Esophagus muscularis mucosa (tissue), 4 donors: ENCODE results near the gene CD55. TPM values are rescaled to one million over a fixed set of nuclear protein-coding genes. Genes with fewer than 3 reads are reported as not detected.

Experiments used
- DNase-seq: peaks from one replicate; pipeline ENCODE4 v3.0.0-alpha.2; 2017; ENCODE audit errors: extremely low spot score
- H3K27ac ChIP-seq, 4 donors: fragments of 200-600 bp; sonication (generic); replicated peaks in 1 of 4; 1 replicate in 3 of 4; 2 replicates in 1 of 4; pipeline ENCODE4 v1.5.1; 2016 to 2019; ENCODE audit warnings: mild to moderate bottlenecking in 1 of 4
- H3K27me3 ChIP-seq, 4 donors: fragments of 200-600 bp; sonication (generic); one replicate each; pipeline versions ENCODE4 v1.5.1 to v1.6.0; 2016 to 2019
- H3K36me3 ChIP-seq, 4 donors: fragments of 200-600 bp; sonication (generic); one replicate each; pipeline ENCODE4 v1.5.1; 2016 to 2019
- H3K4me1 ChIP-seq, 4 donors: fragments of 200-600 bp; sonication (generic); one replicate each; pipeline ENCODE4 v1.5.1; 2016 to 2019
- H3K4me3 ChIP-seq, 4 donors: fragments of 200-600 bp; sonication (generic); 1 replicate in 2 of 4; 2 replicates in 2 of 4; pipeline ENCODE4 v1.5.1; 2016 to 2019; ENCODE audit warnings: mild to moderate bottlenecking in 4 of 4, moderate library complexity in 1 of 4
- H3K9me3 ChIP-seq, 4 donors: fragments of 200-600 bp; sonication (generic); 1 replicate in 3 of 4; 2 replicates in 1 of 4; pipeline ENCODE4 v1.5.1; 2016 to 2019
- EP300 ChIP-seq: sonication (generic); formaldehyde crosslinking; IDR thresholded peaks from one replicate; pipeline ENCODE4 v1.6.1; 2017; ENCODE audit warnings: antibody characterized with exemption
- POLR2A ChIP-seq: fragments of 450-650 bp; IDR thresholded peaks from one replicate; pipeline ENCODE4 v1.6.1; 2017; ENCODE audit warnings: antibody characterized with exemption, moderate library complexity, mild to moderate bottlenecking, low read depth
- POLR2AphosphoS5 ChIP-seq, 2 donors: sonication (generic); formaldehyde crosslinking; IDR thresholded peaks; one replicate each; pipeline ENCODE4 v1.6.1; 2017; ENCODE audit warnings: antibody characterized with exemption in 2 of 2
- WGBS: methylation state at CpG from one replicate; pipeline ENCODE4 v1.1.5; 2018; 5-methylcytosine and 5-hydroxymethylcytosine counted together
- intact Hi-C: fragments of 100-400 bp; cut with DNase I; formaldehyde crosslinking; loops from one replicate; pipeline ENCODE4 v1.15.1; 2023
- total RNA-seq, 4 donors: library from RNA; depleted of rRNA; stranded (reverse); fragments of >200 nt; gene quantifications; one replicate each; pipeline versions ENCODE4 v1.1.0 to v1.2.1, GENCODE V29; 2016
- TF ChIP-seq, protein P1 (sequence below), 3 experiments: fragments of 200-600 bp in 2 of 3; fragments of 450-650 bp in 1 of 3; sonication (generic) in 2 of 3; IDR thresholded peaks; one replicate each; pipeline ENCODE4 v1.5.1; 2017 to 2019; ENCODE audit warnings: antibody characterized with exemption in 3 of 3, mild to moderate bottlenecking in 2 of 3, moderate library complexity in 1 of 3

The CD55 gene
- total RNA-seq, 4 donors from 2014 or later, result 27.8 to 77.0 (median 47.4) TPM

GRCh38 chr1:207289756-207290155 lies 31.7 kb upstream of the CD55 start:
- Histone ChIP-seq H3K4me3 (no peak overlapping the region), H3K27ac (no peak overlapping the region), H3K4me1 (peaks cover 4 to 29% (median 24%) of the 10 kb centered on the region in 4 donors), H3K36me3 (no peaks in the 10 kb centered on the region), H3K27me3 (no peaks in the 10 kb centered on the region), H3K9me3 (no peaks in the 10 kb centered on the region)
- no peak for DNase-seq
- TF ChIP-seq POLR2AphosphoS5 (IDR thresholded peaks at IDR 0.05), result no peak
- intact Hi-C loops, result no loop called here

- Histone ChIP-seq H3K9me3 (no peaks in the 10 kb centered on the region), H3K27me3 (no peaks in the 10 kb centered on the region), H3K36me3 (no peaks in the 10 kb centered on the region), H3K27ac (no peak overlapping the region), H3K4me1 (peaks cover 4 to 21% (median 18%) of the 10 kb centered on the region in 4 donors), H3K4me3 (no peak overlapping the region)
- intact Hi-C loops, result no loop called here
- TF ChIP-seq POLR2A (no peak), EP300 (no peak), POLR2AphosphoS5 (IDR thresholded peaks at IDR 0.05) (no peak)
- TF ChIP-seq, protein P1, sequence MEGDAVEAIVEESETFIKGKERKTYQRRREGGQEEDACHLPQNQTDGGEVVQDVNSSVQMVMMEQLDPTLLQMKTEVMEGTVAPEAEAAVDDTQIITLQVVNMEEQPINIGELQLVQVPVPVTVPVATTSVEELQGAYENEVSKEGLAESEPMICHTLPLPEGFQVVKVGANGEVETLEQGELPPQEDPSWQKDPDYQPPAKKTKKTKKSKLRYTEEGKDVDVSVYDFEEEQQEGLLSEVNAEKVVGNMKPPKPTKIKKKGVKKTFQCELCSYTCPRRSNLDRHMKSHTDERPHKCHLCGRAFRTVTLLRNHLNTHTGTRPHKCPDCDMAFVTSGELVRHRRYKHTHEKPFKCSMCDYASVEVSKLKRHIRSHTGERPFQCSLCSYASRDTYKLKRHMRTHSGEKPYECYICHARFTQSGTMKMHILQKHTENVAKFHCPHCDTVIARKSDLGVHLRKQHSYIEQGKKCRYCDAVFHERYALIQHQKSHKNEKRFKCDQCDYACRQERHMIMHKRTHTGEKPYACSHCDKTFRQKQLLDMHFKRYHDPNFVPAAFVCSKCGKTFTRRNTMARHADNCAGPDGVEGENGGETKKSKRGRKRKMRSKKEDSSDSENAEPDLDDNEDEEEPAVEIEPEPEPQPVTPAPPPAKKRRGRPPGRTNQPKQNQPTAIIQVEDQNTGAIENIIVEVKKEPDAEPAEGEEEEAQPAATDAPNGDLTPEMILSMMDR (IDR thresholded peaks at IDR 0.05), result no peak
- no peak for DNase-seq
- 63% methylated on average over 2 of the region's 2 CpGs for WGBS
Observed at GRCh38 chr1:207291723-207292122, 29.8 kb upstream of the CD55 start.

- Histone ChIP-seq H3K36me3 (no peaks in the 10 kb centered on the region), H3K27ac (no peak overlapping the region), H3K27me3 (no peaks in the 10 kb centered on the region), H3K9me3 (no peaks in the 10 kb centered on the region), H3K4me1 (no peaks in the 10 kb centered on the region), H3K4me3 (no peak overlapping the region)
- TF ChIP-seq POLR2AphosphoS5 (IDR thresholded peaks at IDR 0.05) (no peak), EP300 (no peak), POLR2A (no peak)
- TF ChIP-seq, protein P1 (IDR thresholded peaks at IDR 0.05), result no peak
- no peak for DNase-seq
- intact Hi-C loops, result no loop called here
- WGBS, result 66% methylated on average over 2 of the region's 2 CpGs
Observed at GRCh38 chr1:207298186-207298585, 23.3 kb upstream of the CD55 start.

DNA sequence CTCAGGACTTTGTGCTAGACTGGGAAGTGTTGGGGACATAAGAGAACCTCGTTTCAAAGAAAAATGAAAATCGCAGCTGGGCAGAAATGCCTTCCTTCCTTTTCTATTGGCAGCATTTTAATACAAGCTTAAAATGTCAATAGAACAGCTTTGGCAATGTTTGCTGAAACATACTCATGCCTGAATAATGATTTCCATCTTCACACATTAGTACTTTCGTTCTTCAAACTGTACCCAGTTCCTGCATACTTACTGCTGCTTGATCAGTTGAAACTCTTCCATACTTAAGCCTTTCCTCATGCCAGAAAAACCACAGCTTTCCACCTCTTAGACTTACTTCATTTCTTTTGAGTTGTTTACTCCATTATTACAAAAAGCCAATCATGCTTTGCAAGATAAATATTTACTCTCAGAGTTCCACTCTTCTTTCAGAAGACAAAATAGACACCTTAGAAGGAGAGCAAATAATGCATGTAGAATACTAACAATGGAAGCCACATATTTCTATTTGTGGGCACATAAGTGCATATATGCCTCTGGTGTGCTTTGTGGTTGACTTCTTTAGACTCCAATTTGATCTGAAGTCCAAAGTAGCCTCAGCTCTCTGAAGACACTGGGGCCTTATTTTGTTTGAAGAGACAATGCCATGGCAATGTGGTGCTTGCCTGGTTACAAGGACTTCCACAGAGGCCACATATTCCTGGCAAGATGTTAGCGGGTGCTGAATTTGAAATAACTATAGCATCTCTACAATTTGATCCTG lies 22.7 kb upstream of the CD55 start:
- H3K27me3 ChIP-seq, result no peaks in the 10 kb centered on the region
- no peak overlapping the region for H3K27ac ChIP-seq
- H3K36me3 ChIP-seq, result no peaks in the 10 kb centered on the region
- H3K4me3 ChIP-seq, result no peak overlapping the region
- H3K4me1 ChIP-seq, result no peaks in the 10 kb centered on the region
- H3K9me3 ChIP-seq, result no peaks in the 10 kb centered on the region
- no peak for TF ChIP-seq POLR2AphosphoS5 (IDR thresholded peaks at IDR 0.05)
- intact Hi-C loops, result no loop called here
- WGBS, result 76% methylated on average over 4 of the region's 4 CpGs
- no peak for DNase-seq

DNA sequence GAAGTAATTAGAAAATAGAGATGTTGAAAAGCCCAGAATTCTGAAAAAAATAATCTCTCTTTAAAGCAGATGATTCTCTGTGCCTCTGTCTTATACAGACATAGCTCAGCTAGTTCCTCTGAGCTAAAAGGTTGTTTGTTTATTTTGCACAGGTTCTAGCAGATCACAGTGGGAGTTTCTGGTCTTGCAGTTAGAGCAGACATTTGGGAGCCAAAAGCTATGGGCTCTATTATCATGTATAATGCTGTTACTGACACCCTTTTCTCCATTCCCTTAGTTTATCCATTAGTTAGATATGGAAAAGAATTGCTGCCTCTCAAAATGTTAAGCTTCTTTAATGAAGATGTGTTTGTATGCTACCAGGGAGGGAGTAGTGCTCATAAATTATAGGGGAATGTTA lies 20.5 kb upstream of the CD55 start:
- intact Hi-C loops, result no loop called here
- TF ChIP-seq, protein P1 (IDR thresholded peaks at IDR 0.05), result no peak
- no peak for TF ChIP-seq POLR2A
- TF ChIP-seq POLR2AphosphoS5 (IDR thresholded peaks at IDR 0.05), result no peak
- TF ChIP-seq EP300, result no peak
- no peak overlapping the region for H3K27ac ChIP-seq
- no peaks in the 10 kb centered on the region for H3K9me3 ChIP-seq
- no peak for DNase-seq
- H3K4me3 ChIP-seq, result no peak overlapping the region
- H3K4me1 ChIP-seq, result no peaks in the 10 kb centered on the region
- H3K27me3 ChIP-seq, result no peaks in the 10 kb centered on the region
- H3K36me3 ChIP-seq, result no peaks in the 10 kb centered on the region
